Suprapubic skin (tissue), 4 donors: ENCODE results near the gene EIF4A3. TPM values are rescaled to one million over a fixed set of nuclear protein-coding genes. Genes with fewer than 3 reads are reported as not detected.

Experiments
- DNase-seq, 2 donors: peaks; one replicate each; pipeline ENCODE4 v3.0.0-alpha.2; 2019; ENCODE audit warnings: low spot score in 2 of 2
- H3K27ac ChIP-seq: fragments of 200-600 bp; sonication (generic); one replicate; pipeline ENCODE4 v1.5.1; 2019
- H3K27me3 ChIP-seq: fragments of 200-600 bp; sonication (generic); one replicate; pipeline ENCODE4 v1.5.1; 2019
- H3K36me3 ChIP-seq: fragments of 200-600 bp; sonication (generic); one replicate; pipeline ENCODE4 v1.5.1; 2019
- H3K4me1 ChIP-seq: fragments of 200-600 bp; sonication (generic); one replicate; pipeline ENCODE4 v1.5.1; 2019
- H3K4me3 ChIP-seq: fragments of 200-600 bp; sonication (generic); one replicate; pipeline ENCODE4 v1.5.1; 2019; ENCODE audit warnings: mild to moderate bottlenecking
- H3K9me3 ChIP-seq: fragments of 200-600 bp; sonication (generic); one replicate; pipeline ENCODE4 v1.5.1; 2019
- EP300 ChIP-seq: sonication (generic); formaldehyde crosslinking; IDR thresholded peaks from one replicate; pipeline ENCODE4 v1.6.1; 2017; ENCODE audit warnings: antibody characterized with exemption
- POLR2A ChIP-seq, 2 donors: fragments of 450-650 bp; IDR thresholded peaks; one replicate each; pipeline ENCODE4 v1.6.1; 2017; ENCODE audit warnings: antibody characterized with exemption in 2 of 2, mild to moderate bottlenecking in 2 of 2, moderate library complexity in 2 of 2
- POLR2AphosphoS5 ChIP-seq, 3 donors: sonication (generic); formaldehyde crosslinking; IDR thresholded peaks; one replicate each; pipeline ENCODE4 v1.6.1; 2017; ENCODE audit warnings: antibody characterized with exemption in 3 of 3
- WGBS: methylation state at CpG from one replicate; pipeline ENCODE4 v1.1.5; 2018; 5-methylcytosine and 5-hydroxymethylcytosine counted together
- total RNA-seq, 4 donors: library from RNA; depleted of rRNA; stranded (reverse); fragments of >200 nt; gene quantifications; one replicate each; pipeline ENCODE4 v1.1.0, GENCODE V29; 2016
- TF ChIP-seq, protein P1 (sequence below), 2 donors: fragments of 200-600 bp in 1 of 2; fragments of 450-650 bp in 1 of 2; sonication (generic) in 1 of 2; IDR thresholded peaks; one replicate each; pipeline ENCODE4 v1.5.1; 2016 to 2019; ENCODE audit warnings: antibody characterized with exemption in 2 of 2, mild to moderate bottlenecking in 1 of 2, moderate library complexity in 1 of 2

Gene EIF4A3
- total RNA-seq, 4 donors from 2014 or later: 59.8 to 69.2 (median 65.7) TPM

DNA sequence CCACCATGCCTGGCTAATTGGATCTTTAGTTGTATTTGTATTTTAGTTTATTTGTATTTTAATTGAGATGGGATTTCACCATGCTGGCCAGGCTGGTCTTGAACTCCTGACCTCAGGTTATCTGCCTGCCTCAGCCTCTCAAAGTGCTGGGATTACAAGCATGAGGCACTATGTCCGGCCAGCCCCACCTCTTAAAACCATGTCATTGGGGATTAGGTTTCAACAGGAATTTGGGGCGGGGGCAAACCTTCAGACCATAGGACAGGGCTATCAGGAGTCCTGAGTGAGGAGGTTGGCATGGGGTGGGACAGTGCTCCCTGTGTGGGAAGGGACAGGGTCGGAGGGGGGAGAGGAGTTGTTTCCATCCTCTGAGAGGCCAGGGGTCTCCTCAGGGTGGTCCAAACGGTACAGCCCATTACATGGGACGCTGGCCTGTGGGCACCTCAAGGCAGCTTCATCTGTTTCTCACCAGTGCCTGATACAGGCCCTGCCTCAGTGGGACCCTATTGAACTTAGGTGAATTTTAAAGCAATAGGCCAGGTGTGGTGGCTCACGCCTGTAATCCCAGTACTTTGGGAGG lies 23.9 kb downstream of the EIF4A3 start:
- Histone ChIP-seq H3K36me3 (peaks cover 18% of the 10 kb centered on the region), H3K9me3 (no peaks in the 10 kb centered on the region), H3K4me3 (no peak overlapping the region), H3K27ac (no peak overlapping the region), H3K27me3 (no peaks in the 10 kb centered on the region), H3K4me1 (peaks cover 4% of the 10 kb centered on the region)
- TF ChIP-seq, protein P1, sequence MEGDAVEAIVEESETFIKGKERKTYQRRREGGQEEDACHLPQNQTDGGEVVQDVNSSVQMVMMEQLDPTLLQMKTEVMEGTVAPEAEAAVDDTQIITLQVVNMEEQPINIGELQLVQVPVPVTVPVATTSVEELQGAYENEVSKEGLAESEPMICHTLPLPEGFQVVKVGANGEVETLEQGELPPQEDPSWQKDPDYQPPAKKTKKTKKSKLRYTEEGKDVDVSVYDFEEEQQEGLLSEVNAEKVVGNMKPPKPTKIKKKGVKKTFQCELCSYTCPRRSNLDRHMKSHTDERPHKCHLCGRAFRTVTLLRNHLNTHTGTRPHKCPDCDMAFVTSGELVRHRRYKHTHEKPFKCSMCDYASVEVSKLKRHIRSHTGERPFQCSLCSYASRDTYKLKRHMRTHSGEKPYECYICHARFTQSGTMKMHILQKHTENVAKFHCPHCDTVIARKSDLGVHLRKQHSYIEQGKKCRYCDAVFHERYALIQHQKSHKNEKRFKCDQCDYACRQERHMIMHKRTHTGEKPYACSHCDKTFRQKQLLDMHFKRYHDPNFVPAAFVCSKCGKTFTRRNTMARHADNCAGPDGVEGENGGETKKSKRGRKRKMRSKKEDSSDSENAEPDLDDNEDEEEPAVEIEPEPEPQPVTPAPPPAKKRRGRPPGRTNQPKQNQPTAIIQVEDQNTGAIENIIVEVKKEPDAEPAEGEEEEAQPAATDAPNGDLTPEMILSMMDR (IDR thresholded peaks at IDR 0.05): no peak
- no peak for TF ChIP-seq POLR2A (IDR thresholded peaks at IDR 0.05)
- no peak for TF ChIP-seq POLR2AphosphoS5 (IDR thresholded peaks at IDR 0.05)
- TF ChIP-seq EP300: no peak
- peak in 1 of 2 donors; percentile 43 for DNase-seq
- 90% methylated on average over 6 of the region's 6 CpGs for WGBS

DNA sequence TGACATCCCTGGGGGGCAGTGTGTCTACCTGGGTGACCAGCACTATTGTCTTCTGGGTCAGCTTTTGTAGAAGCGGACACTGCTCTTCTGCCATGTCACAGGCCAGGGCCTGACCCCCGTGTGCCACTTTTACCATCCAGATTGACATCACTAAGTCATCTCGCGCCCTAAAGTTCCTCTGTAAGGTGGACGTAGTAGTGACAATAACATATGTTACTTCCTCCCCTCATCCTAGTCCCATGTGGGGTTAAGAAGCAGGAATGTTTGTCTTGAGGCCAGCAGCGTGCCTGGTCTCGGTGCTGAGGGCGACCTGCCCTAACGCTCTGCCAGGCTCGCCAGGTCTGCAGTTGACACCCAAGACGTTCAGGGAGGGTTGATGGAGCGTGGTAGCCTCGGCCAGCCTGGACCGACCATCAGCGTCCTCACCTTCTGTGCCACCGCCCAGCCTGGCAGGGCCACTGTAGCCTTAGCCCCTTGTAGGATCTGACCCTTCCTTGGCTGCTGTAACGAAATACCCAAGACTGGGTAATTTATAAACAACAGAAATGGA lies 24.8 kb downstream of the EIF4A3 start:
- H3K4me3 ChIP-seq: no peak overlapping the region
- H3K4me1 ChIP-seq: peaks cover 4% of the 10 kb centered on the region
- peaks cover 25% of the 10 kb centered on the region for H3K36me3 ChIP-seq
- H3K27me3 ChIP-seq: no peaks in the 10 kb centered on the region
- no peak overlapping the region for H3K27ac ChIP-seq
- WGBS: 97% methylated on average over 11 of the region's 17 CpGs
- TF ChIP-seq POLR2A (IDR thresholded peaks at IDR 0.05): no peak
- TF ChIP-seq, protein P1 (IDR thresholded peaks at IDR 0.05): no peak
- no peak for TF ChIP-seq POLR2AphosphoS5 (IDR thresholded peaks at IDR 0.05)
- no peak for TF ChIP-seq EP300
- peak; percentile 34 to 73 for DNase-seq
- no peaks in the 10 kb centered on the region for H3K9me3 ChIP-seq

DNA sequence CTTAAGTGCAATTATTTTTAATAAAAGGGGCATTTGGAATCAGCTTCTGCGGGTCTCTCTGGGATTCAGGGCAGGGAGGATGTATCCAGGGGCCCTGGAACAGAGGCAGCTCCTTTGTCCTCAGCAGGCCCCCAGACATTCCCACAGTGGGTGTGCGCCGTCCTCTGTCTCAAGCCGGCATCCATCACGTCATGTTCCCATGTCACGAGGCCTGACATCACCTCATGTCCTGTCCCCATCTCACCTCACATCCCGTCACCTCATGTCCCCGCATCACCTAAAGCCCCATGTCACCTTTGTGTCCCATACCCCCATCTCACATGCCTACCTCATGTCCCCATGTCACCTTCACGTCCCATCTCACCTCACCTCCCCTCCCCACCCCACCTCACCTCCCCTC lies 27.1 kb downstream of the EIF4A3 start:
- H3K4me3 ChIP-seq: no peak overlapping the region
- TF ChIP-seq POLR2A (IDR thresholded peaks at IDR 0.05): no peak
- TF ChIP-seq, protein P1 (IDR thresholded peaks at IDR 0.05): no peak
- TF ChIP-seq EP300: no peak
- TF ChIP-seq POLR2AphosphoS5 (IDR thresholded peaks at IDR 0.05): no peak
- peak; percentile 29 to 65 for DNase-seq
- no peak overlapping the region for H3K27ac ChIP-seq
- no peaks in the 10 kb centered on the region for H3K27me3 ChIP-seq
- H3K9me3 ChIP-seq: no peaks in the 10 kb centered on the region
- peaks cover 4% of the 10 kb centered on the region for H3K4me1 ChIP-seq
- peaks cover 29% of the 10 kb centered on the region for H3K36me3 ChIP-seq
- WGBS: 91% methylated on average over 9 of the region's 9 CpGs

- Histone ChIP-seq H3K27ac (no peak overlapping the region), H3K9me3 (no peaks in the 10 kb centered on the region), H3K36me3 (peaks cover 29% of the 10 kb centered on the region), H3K4me3 (no peak overlapping the region), H3K27me3 (no peaks in the 10 kb centered on the region), H3K4me1 (peaks cover under 1% of the 10 kb centered on the region)
- 79% methylated on average over 12 of the region's 24 CpGs for WGBS
- TF ChIP-seq, protein P1 (IDR thresholded peaks at IDR 0.05): no peak
- TF ChIP-seq EP300 (no peak), POLR2A (IDR thresholded peaks at IDR 0.05) (no peak), POLR2AphosphoS5 (IDR thresholded peaks at IDR 0.05) (no peak)
- peak; percentile 55 to 69 for DNase-seq
Measured at GRCh38 chr17:80119271-80119791, 27.6 kb downstream of the EIF4A3 start.

DNA sequence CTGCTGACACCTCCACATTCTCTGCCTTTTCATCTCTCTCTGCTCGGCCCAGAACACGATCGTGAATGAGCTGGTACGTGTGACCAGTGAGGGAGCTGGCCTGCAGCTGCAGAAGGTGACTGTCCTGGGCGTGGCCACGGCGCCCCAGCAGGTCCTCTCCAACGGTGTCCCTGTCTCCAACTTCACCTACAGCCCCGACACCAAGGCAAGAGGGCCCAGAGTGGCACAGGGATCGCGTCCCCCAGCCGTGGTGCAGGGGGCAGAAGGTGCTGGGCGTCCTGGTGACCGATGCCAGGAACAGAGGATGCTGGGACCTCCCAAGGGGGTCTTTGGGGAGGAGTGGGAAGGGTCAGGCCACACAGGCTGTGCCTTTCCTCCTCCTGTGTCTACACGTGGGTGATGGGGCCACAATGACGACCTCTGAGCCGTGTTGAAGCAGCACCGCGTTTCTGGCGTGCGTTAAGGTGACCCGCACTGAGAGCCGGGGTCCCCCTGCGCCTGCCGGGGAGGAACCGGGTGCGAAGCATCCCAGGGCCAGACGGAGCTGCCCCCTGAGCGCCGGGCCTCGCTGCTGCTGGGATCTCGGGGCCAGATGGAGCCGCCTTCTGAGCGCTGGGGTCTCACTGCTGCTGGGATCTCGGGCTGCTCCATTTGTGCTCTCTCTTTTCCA lies 28.2 kb downstream of the EIF4A3 start:
- no peak overlapping the region for H3K27ac ChIP-seq
- DNase-seq: peak in 1 of 2 donors; percentile 56
- H3K4me1 ChIP-seq: no peaks in the 10 kb centered on the region
- no peak for TF ChIP-seq POLR2AphosphoS5 (IDR thresholded peaks at IDR 0.05)
- WGBS: 94% methylated on average over 15 of the region's 35 CpGs
- H3K4me3 ChIP-seq: no peak overlapping the region
- no peaks in the 10 kb centered on the region for H3K9me3 ChIP-seq
- no peaks in the 10 kb centered on the region for H3K27me3 ChIP-seq
- peaks cover 29% of the 10 kb centered on the region for H3K36me3 ChIP-seq
